Measurements from ENCODE around the gene SYTL5.

DNA sequence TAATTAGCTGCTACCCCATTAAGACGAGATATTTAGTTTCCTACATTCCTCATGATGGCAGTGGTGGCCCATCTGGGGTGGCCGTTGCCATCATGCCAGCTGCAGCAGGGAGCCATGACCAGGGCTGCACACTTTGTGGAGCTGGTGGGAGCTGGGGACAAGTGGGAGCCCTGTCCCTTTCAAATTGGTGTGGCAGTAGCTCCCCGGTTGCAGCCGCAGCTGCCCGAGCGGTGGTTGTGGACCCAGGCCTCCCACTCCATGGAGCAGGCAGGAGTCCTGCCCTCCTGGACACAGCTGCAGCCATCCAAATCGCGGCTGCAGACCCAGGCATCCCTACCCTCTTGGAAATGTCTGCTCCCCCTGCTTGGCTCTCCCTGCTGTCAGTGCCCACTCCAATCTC lies 9.3 kb upstream of the SYTL5 start:
- TF ChIP-seq, protein P1, sequence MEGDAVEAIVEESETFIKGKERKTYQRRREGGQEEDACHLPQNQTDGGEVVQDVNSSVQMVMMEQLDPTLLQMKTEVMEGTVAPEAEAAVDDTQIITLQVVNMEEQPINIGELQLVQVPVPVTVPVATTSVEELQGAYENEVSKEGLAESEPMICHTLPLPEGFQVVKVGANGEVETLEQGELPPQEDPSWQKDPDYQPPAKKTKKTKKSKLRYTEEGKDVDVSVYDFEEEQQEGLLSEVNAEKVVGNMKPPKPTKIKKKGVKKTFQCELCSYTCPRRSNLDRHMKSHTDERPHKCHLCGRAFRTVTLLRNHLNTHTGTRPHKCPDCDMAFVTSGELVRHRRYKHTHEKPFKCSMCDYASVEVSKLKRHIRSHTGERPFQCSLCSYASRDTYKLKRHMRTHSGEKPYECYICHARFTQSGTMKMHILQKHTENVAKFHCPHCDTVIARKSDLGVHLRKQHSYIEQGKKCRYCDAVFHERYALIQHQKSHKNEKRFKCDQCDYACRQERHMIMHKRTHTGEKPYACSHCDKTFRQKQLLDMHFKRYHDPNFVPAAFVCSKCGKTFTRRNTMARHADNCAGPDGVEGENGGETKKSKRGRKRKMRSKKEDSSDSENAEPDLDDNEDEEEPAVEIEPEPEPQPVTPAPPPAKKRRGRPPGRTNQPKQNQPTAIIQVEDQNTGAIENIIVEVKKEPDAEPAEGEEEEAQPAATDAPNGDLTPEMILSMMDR (IDR thresholded peaks at IDR 0.05) = no peak
- no peak for TF ChIP-seq POLR2A (IDR thresholded peaks at IDR 0.05)
